SK-N-SH (cell line): ENCODE data around the gene CBLN1. TPM values are rescaled to one million over a fixed set of nuclear protein-coding genes. Genes with fewer than 3 reads are reported as not detected.

Experiments
- CTCF ChIA-PET: fragments of 300-600, 350-600 bp; formaldehyde crosslinking; extraction: SDS; loops from one replicate; lab custom pipeline; 2021; lab: Yijun Ruan, JAX
- POLR2A ChIA-PET: fragments of 350-600 bp; sonication (Branson Sonifier 250); formaldehyde crosslinking; extraction: SDS; loops from one replicate; lab custom pipeline; 2020; ENCODE audit warnings: antibody characterized with exemption, inconsistent platforms; lab: Yijun Ruan, JAX
- DNase-seq: peaks from one replicate; pipeline ENCODE4 v3.0.0; 2012
- H2AFZ ChIP-seq: fragments of 200-600 bp; sonication (generic); 2 replicates; pipeline ENCODE4 v1.8.1; 2016; ENCODE audit warnings: antibody characterized with exemption, mild to moderate bottlenecking, low read depth
- H3F3A ChIP-seq: fragments of 200-600 bp; sonication (generic); replicated peaks from 2 replicates; pipeline ENCODE3; 2016; ENCODE audit warnings: antibody characterized with exemption, mild to moderate bottlenecking; ENCODE audit not compliant: insufficient read depth
- H3K27ac ChIP-seq, 2 experiments: fragments of 200-500 bp in 1 of 2; fragments of 200-600 bp in 1 of 2; sonication (Bioruptor generic) in 1 of 2; sonication (generic), shearing (Covaris generic) in 1 of 2; 2 replicates each; pipeline versions ENCODE4 v1.5.1 to v1.6.1; 2014 to 2016; ENCODE audit warnings: low read depth in 2 of 2, inconsistent platforms in 1 of 2, low read length in 1 of 2, mild to moderate bottlenecking in 1 of 2, mixed read lengths in 1 of 2
- H3K27me3 ChIP-seq: fragments of 200-600 bp; sonication (generic), shearing (Covaris generic); 2 replicates; pipeline ENCODE4 v1.6.1; 2016; ENCODE audit warnings: mixed run types; ENCODE audit not compliant: insufficient read depth
- H3K36me3 ChIP-seq, 2 experiments: fragments of 200-500 bp in 1 of 2; fragments of 200-600 bp in 1 of 2; sonication (Bioruptor generic) in 1 of 2; sonication (generic) in 1 of 2; replicated peaks in 1 of 2; 2 replicates each; pipeline versions ENCODE3 to v1.5.1; 2014 to 2016; ENCODE audit warnings: low read length in 1 of 2, mild to moderate bottlenecking in 1 of 2; ENCODE audit not compliant: insufficient read depth in 2 of 2, control insufficient read depth in 1 of 2
- H3K4me1 ChIP-seq, 2 experiments: fragments of 200-500 bp in 1 of 2; fragments of 200-600 bp in 1 of 2; sonication (Bioruptor generic) in 1 of 2; sonication (generic), shearing (Covaris generic) in 1 of 2; 2 replicates each; pipeline versions ENCODE4 v1.5.1 to v1.6.1; 2014 to 2016; ENCODE audit warnings: low read depth in 1 of 2, low read length in 1 of 2, mixed run types in 1 of 2; ENCODE audit not compliant: insufficient read depth in 2 of 2, control insufficient read depth in 1 of 2
- H3K4me2 ChIP-seq: fragments of 200-600 bp; sonication (generic), shearing (Covaris generic); 2 replicates; pipeline ENCODE4 v1.6.1; 2017; ENCODE audit warnings: mixed run types
- H3K4me3 ChIP-seq, 2 experiments: fragments of 200-500 bp in 1 of 2; fragments of 200-600 bp in 1 of 2; sonication (Bioruptor generic) in 1 of 2; sonication (generic), shearing (Covaris generic) in 1 of 2; 2 replicates each; pipeline versions ENCODE4 v1.5.1 to v1.8.1; 2014 to 2016; ENCODE audit warnings: low read depth in 2 of 2, inconsistent platforms in 1 of 2, low read length in 1 of 2, mild to moderate bottlenecking in 1 of 2, mixed read lengths in 1 of 2, moderate library complexity in 1 of 2
- H3K79me2 ChIP-seq: fragments of 200-600 bp; sonication (generic); 2 replicates; pipeline ENCODE4 v1.8.1; 2017; ENCODE audit warnings: mild to moderate bottlenecking; ENCODE audit not compliant: insufficient read depth
- H3K9ac ChIP-seq: fragments of 200-600 bp; sonication (generic); 2 replicates; pipeline ENCODE4 v1.6.1; 2017; ENCODE audit warnings: mixed run types
- H3K9me2 ChIP-seq: fragments of 200-600 bp; sonication (generic); 2 replicates; pipeline ENCODE4 v1.6.1; 2017; ENCODE audit warnings: mixed run types
- H3K9me3 ChIP-seq: fragments of 200-600 bp; sonication (generic); 2 replicates; pipeline ENCODE4 v1.6.1; 2017; ENCODE audit warnings: mixed run types, mild to moderate bottlenecking, moderate library complexity
- H4K20me1 ChIP-seq: fragments of 200-600 bp; sonication (generic); 2 replicates; pipeline ENCODE4 v1.6.1; 2017; ENCODE audit warnings: mild to moderate bottlenecking, mixed run types; ENCODE audit not compliant: insufficient read depth
- ELF1 ChIP-seq: IDR thresholded peaks from 2 replicates; pipeline ENCODE4 v1.4.0; 2012
- EP300 ChIP-seq, 2 experiments: IDR thresholded peaks; 2 replicates each; pipeline versions ENCODE4 v1.4.0 to v1.6.1; 2012; ENCODE audit warnings: borderline replicate concordance in 1 of 2, low read depth in 1 of 2, low read length in 1 of 2
- FOSL2 ChIP-seq: IDR thresholded peaks from 2 replicates; pipeline ENCODE4 v1.4.0; 2012; ENCODE audit warnings: low read depth, mild to moderate bottlenecking, moderate library complexity, borderline replicate concordance
- GATA2 ChIP-seq: sonication (generic); formaldehyde crosslinking; IDR thresholded peaks from 2 replicates; pipeline ENCODE4 v1.5.0; 2020; ENCODE audit warnings: mild to moderate bottlenecking, missing genetic modification reagents
- IRF3 ChIP-seq: fragments of 150-350 bp; IDR thresholded peaks from 2 replicates; pipeline ENCODE4 v1.6.1; 2016; ENCODE audit warnings: mild to moderate bottlenecking, low read depth, low read length
- JUND ChIP-seq: IDR thresholded peaks from 2 replicates; pipeline ENCODE4 v1.4.0; 2012
- MXI1 ChIP-seq: IDR thresholded peaks from 2 replicates; pipeline ENCODE4 v1.6.1; 2012; ENCODE audit warnings: mild to moderate bottlenecking, low read depth, low read length, improper control_type of control experiment
- NFIC ChIP-seq: IDR thresholded peaks from 2 replicates; pipeline ENCODE4 v1.4.0; 2012; ENCODE audit warnings: borderline replicate concordance
- PBX3 ChIP-seq: IDR thresholded peaks from 2 replicates; pipeline ENCODE4; 2012
- RCOR1 ChIP-seq: fragments of 150-350 bp; IDR thresholded peaks from 2 replicates; pipeline ENCODE4 v1.6.1; 2017; ENCODE audit warnings: antibody characterized with exemption, low read length
- RXRA ChIP-seq: IDR thresholded peaks from 2 replicates; pipeline ENCODE4 v1.4.0; 2012; ENCODE audit warnings: low read depth, mild to moderate bottlenecking, borderline replicate concordance
- SIN3A ChIP-seq: IDR thresholded peaks from 2 replicates; pipeline ENCODE4 v1.6.1; 2012; ENCODE audit warnings: low read depth, mild to moderate bottlenecking, low read length, moderate library complexity, borderline replicate concordance
- TAF1 ChIP-seq: IDR thresholded peaks from 2 replicates; pipeline ENCODE4 v1.6.1; 2012; ENCODE audit warnings: low read depth, mild to moderate bottlenecking, low read length, moderate library complexity, borderline replicate concordance
- TEAD4 ChIP-seq: IDR thresholded peaks from 2 replicates; pipeline ENCODE4 v1.4.0; 2012; ENCODE audit warnings: mild to moderate bottlenecking, borderline replicate concordance; ENCODE audit not compliant: insufficient read depth
- WGBS: methylation state at CpG from one replicate; pipeline ENCODE4 v1.1.6; 2017; ENCODE audit warnings: low lambda C conversion rate; 5-methylcytosine and 5-hydroxymethylcytosine counted together
- polyA plus RNA-seq, 3 experiments: library from polyadenylated mRNA; depleted of rRNA; stranded (reverse); fragments of >200 nt; gene quantifications; 2 replicates each; pipeline ENCODE4 v1.2.3, GENCODE V29; 2012

CBLN1 gene
- polyA plus RNA-seq, 1 of the 3 experiments (the other 2 are of a cell fraction), result not detected

GRCh38 chr16:49284962-49285361 lies 3.3 kb upstream of the CBLN1 start (continued):
- TF ChIP-seq MXI1, result no peak
- TF ChIP-seq RCOR1, result no peak
- no peak for TF ChIP-seq PBX3
- TF ChIP-seq NFIC, result no peak
- no peak for TF ChIP-seq EP300 (IDR thresholded peaks at IDR 0.05; ENCODE audit: borderline replicate concordance in 1 of 2, low read depth in 1 of 2, low read length in 1 of 2)
- no peak for TF ChIP-seq TAF1
- TF ChIP-seq RXRA, result no peak
- TF ChIP-seq JUND, result no peak
- TF ChIP-seq SIN3A, result no peak

GRCh38 chr16:49283376-49284049 lies 1.9 kb upstream of the CBLN1 start:
- Histone ChIP-seq H3K27ac (no peak overlapping the region), H2AFZ (no peak overlapping the region), H3K4me2 (no peak overlapping the region; the same call in 1 of the 2 replicates), H3K27me3 (peaks cover 37% of the 10 kb centered on the region), H3K9ac (no peak overlapping the region), H3F3A (no peaks in the 10 kb centered on the region), H3K4me3 (peak overlapping the region in 1 of 2 experiments; percentile 56; a peak in 1 of 4 replicates), H3K9me2 (no peaks in the 10 kb centered on the region), H4K20me1 (no peaks in the 10 kb centered on the region), H3K9me3 (no peaks in the 10 kb centered on the region), H3K36me3 (no peaks in the 10 kb centered on the region), H3K79me2 (no peaks in the 10 kb centered on the region), H3K4me1 (peaks cover 0 to 12% of the 10 kb centered on the region in 2 experiments; a peak in 2 of 4 replicates)
- TF ChIP-seq PBX3, result no peak
- no peak for TF ChIP-seq ELF1
- TF ChIP-seq TEAD4, result no peak
- no peak for TF ChIP-seq FOSL2
- TF ChIP-seq GATA2 (CRISPR knock-in tag), result no peak
- TF ChIP-seq IRF3, result no peak
- CTCF ChIA-PET, result interaction anchor here (0.7 to 1.6 kb wide), 11 partner anchors 11 to 661 kb away, joined by 3 to 6 read pairs (median 3); no protein-coding TSS in a partner anchor
- WGBS, result 4% methylated on average over 17 of the region's 25 CpGs
- DNase-seq, result no peak
- POLR2A ChIA-PET, result no interaction called here
